Thymus (tissue), 11 donors: ENCODE results near the gene DHX9. TPM values are rescaled to one million over a fixed set of nuclear protein-coding genes. Genes with fewer than 3 reads are reported as not detected.

ENCODE experiments used
- DNase-seq, 9 donors: peaks; one replicate each; pipeline ENCODE4 v3.0.0-alpha.2; 2013; ENCODE audit warnings: low spot score in 9 of 9, low read depth in 6 of 9, missing footprints in 1 of 9
- H3K27ac ChIP-seq, 2 donors: one replicate each; pipeline ENCODE4 v1.5.1; 2013; ENCODE audit warnings: control low read depth in 1 of 2, low read depth in 1 of 2, low read length in 1 of 2, mild to moderate bottlenecking in 1 of 2, moderate library complexity in 1 of 2
- H3K27me3 ChIP-seq, 2 donors: one replicate each; pipeline ENCODE4 v1.5.1; 2013; ENCODE audit warnings: low read length in 1 of 2; ENCODE audit not compliant: control insufficient read depth in 2 of 2, insufficient read depth in 1 of 2
- H3K36me3 ChIP-seq, 2 donors: one replicate each; pipeline ENCODE4 v1.5.1; 2013; ENCODE audit warnings: low read length in 1 of 2, mild to moderate bottlenecking in 1 of 2, moderate library complexity in 1 of 2; ENCODE audit not compliant: control insufficient read depth in 2 of 2, insufficient read depth in 2 of 2
- H3K4me1 ChIP-seq, 2 donors: one replicate each; pipeline ENCODE4 v1.5.1; 2013; ENCODE audit warnings: low read length in 2 of 2; ENCODE audit not compliant: control insufficient read depth in 2 of 2, insufficient read depth in 2 of 2
- H3K4me3 ChIP-seq, 2 donors: one replicate each; pipeline ENCODE4 v1.5.1; 2013; ENCODE audit warnings: low read length in 2 of 2, control low read depth in 1 of 2, mild to moderate bottlenecking in 1 of 2
- H3K9me3 ChIP-seq, 2 donors: one replicate each; pipeline ENCODE4 v1.5.1; 2013; ENCODE audit warnings: low read length in 1 of 2, mild to moderate bottlenecking in 1 of 2; ENCODE audit not compliant: control insufficient read depth in 2 of 2, insufficient read depth in 1 of 2
- WGBS: extraction: QIAGEN DNeasy Blood & Tissue Kit; methylation state at CpG from one replicate; pipeline ENCODE4 v1.1.7; 2013; 5-methylcytosine and 5-hydroxymethylcytosine counted together
- polyA plus RNA-seq: library from polyadenylated mRNA; stranded (reverse); fragments of 200-250 nt; gene quantifications from one replicate; pipeline ENCODE4 v1.2.3, GENCODE V29; 2013
- total RNA-seq: library from RNA; stranded (reverse); fragments of 120-200 nt; gene quantifications from one replicate; pipeline ENCODE4 v1.2.4, GENCODE V29; 2013
- donor health status: healthy.

The DHX9 gene
- total and polyA plus RNA-seq, 2 donors: 108 to 214 TPM

DNA sequence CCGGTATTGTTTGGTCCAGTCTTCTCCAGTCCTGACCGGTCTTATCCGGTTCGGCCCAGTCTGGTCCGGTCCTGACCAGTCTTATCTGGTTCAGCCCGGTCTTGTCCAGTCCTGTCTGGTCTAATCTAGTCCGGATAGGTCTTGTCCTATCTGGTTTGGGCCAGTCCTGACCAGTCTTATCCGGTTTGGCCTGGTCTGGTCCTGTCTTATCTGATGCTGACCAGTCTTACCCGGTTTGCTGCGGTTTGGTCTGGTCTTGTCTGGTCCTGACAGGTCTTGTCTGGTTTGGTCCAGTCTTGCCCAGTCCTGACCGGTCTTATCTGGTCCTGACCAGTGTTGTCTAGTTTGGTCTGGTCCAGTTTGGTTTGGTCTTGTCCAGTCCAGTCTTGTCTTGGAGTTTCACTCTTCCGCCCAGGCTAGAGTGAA lies 30.1 kb downstream of the DHX9 start:
- Histone ChIP-seq H3K27ac (no peak overlapping the region), H3K9me3 (no peaks in the 10 kb centered on the region), H3K4me3 (no peak overlapping the region), H3K4me1 (no peaks in the 10 kb centered on the region), H3K36me3 (peaks cover 29 to 86% of the 10 kb centered on the region in 2 donors), H3K27me3 (no peaks in the 10 kb centered on the region)
- no peak for DNase-seq
- 98% methylated on average over 12 of the region's 12 CpGs for WGBS

DNA sequence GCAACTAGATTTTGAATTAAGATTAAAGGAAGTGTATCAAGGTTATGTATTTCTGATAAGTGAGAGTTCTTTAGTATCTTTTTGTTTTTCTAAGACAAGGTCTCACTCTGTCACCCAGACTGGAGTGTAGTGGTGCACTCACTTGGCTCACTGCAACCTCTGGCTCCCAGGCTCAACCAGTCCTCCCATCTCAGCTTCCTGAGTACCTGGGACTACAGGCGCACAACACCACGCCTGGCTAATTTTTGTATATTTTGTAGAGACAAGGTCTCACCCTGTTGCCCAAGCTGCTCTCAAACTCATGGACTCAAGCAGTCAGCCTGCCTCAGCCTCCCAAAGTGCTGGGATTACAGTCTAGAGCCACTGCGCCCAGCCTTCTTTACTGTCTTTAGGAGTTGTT lies 33.7 kb downstream of the DHX9 start:
- DNase-seq: no peak
- Histone ChIP-seq H3K9me3 (no peaks in the 10 kb centered on the region), H3K36me3 (peaks cover 37 to 89% of the 10 kb centered on the region in 2 donors), H3K27me3 (no peaks in the 10 kb centered on the region), H3K4me1 (no peaks in the 10 kb centered on the region), H3K27ac (no peak overlapping the region), H3K4me3 (no peak overlapping the region)
- 99% methylated on average over 3 of the region's 3 CpGs for WGBS

DNA sequence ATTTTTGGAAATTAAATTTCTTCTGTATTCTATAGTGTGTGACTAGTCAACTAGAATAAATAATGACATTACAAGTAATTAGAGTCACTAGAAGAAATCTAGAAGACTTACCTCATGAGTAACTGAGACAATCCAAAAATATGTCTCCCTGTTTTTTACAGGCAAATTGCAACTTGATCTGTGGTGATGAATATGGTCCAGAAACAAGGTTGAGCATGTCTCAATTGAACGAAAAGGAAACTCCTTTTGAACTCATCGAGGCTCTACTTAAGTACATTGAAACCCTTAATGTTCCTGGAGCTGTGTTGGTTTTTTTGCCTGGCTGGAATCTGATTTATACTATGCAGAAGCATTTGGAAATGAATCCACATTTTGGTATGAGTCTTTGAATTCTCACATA lies 36.7 kb downstream of the DHX9 start:
- WGBS: 91% methylated on average over 2 of the region's 2 CpGs
- Histone ChIP-seq H3K4me3 (no peak overlapping the region), H3K9me3 (no peaks in the 10 kb centered on the region), H3K4me1 (no peaks in the 10 kb centered on the region), H3K27ac (no peak overlapping the region), H3K36me3 (peaks cover 45 to 94% of the 10 kb centered on the region in 2 donors), H3K27me3 (no peaks in the 10 kb centered on the region)
- no peak for DNase-seq

DNA sequence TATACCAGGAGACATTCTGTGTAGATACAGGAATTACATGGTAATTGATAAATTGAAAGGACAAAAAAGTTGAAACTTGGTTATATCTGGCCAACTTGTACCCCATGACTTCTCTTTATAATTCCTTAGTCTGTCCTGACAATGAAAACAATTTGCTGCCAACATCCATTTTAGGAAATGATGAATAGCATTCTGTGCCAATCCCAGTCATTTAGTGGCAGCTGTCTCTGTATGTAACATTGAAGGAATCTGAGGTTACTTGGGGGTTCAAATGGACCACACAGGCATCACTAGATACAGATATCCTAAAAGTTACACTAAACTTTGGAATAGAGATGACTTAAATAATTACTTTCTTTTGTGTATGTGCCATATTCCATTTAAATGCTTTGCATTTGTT lies 38.2 kb downstream of the DHX9 start:
- no peaks in the 10 kb centered on the region for H3K27me3 ChIP-seq
- H3K9me3 ChIP-seq: no peaks in the 10 kb centered on the region
- H3K4me3 ChIP-seq: no peak overlapping the region
- H3K4me1 ChIP-seq: no peaks in the 10 kb centered on the region
- DNase-seq: no peak
- H3K27ac ChIP-seq: no peak overlapping the region
- peaks cover 50 to 96% of the 10 kb centered on the region in 2 donors for H3K36me3 ChIP-seq

DNA sequence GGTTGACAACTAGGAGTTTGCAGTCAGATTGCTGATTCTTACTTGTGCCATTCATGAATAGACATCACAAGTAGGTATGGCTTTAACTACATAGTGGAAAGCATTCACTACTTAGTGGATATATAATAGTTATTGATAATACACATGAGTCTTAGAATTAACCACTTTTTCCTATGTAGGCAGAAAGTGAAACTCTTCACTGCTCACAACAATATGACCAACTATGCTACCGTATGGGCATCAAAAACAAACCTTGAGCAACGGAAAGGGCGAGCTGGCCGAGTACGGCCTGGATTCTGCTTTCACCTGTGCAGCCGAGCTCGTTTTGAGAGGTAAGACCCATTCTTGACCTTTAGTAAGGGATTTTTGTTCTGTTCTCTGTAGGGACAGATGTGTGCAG lies 38.7 kb downstream of the DHX9 start:
- Histone ChIP-seq H3K9me3 (no peaks in the 10 kb centered on the region), H3K27me3 (no peaks in the 10 kb centered on the region), H3K36me3 (peaks cover 49 to 97% of the 10 kb centered on the region in 2 donors), H3K27ac (no peak overlapping the region), H3K4me3 (no peak overlapping the region), H3K4me1 (no peaks in the 10 kb centered on the region)
- WGBS: 99% methylated on average over 7 of the region's 7 CpGs
- no peak for DNase-seq

DNA sequence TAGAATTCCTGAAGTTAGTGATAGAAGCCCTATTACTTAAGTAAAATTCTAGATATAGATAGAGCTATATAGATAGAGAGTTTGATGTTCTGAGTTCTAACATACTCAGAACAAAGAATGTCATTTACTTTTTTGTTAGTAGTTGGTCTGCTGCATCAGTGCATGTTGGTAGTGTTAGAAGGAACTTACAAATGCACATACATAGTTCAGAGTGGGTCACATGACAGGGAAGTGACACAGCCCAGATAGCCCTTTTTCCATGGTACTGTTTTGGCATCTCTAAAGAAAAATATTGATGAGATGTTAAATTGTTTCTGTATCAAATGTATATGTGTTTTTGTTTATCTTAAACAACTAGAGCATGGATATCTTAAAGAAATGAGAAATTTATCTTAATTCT lies 45.7 kb downstream of the DHX9 start:
- DNase-seq: no peak
- Histone ChIP-seq H3K27ac (no peak overlapping the region), H3K4me3 (no peak overlapping the region), H3K4me1 (peaks cover 0 to 1% of the 10 kb centered on the region in 2 donors), H3K36me3 (peaks cover 44 to 91% of the 10 kb centered on the region in 2 donors), H3K9me3 (no peaks in the 10 kb centered on the region), H3K27me3 (no peaks in the 10 kb centered on the region)

DNA sequence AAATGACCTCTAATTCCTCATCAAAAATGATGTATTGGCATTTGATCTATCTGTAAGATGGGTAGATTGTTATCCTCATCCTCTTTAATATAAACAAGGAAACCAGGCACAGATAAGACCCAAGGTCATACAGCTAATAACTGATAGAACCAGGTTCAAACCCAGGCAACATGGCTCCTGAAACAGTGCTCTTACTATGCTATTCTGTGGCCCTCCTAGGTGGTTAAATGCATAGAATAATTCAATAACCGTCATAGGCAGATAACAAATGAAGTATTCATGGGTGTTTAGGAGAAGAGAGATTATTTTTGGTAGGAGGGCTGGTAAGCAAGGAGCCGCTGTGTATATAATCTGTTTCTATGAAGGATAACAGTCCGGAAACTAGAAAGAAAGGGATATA lies 46.4 kb downstream of the DHX9 start:
- WGBS: 99% methylated on average over 3 of the region's 3 CpGs
- Histone ChIP-seq H3K9me3 (no peaks in the 10 kb centered on the region), H3K4me3 (no peak overlapping the region), H3K36me3 (peaks cover 40 to 84% of the 10 kb centered on the region in 2 donors), H3K4me1 (peaks cover 0 to 5% of the 10 kb centered on the region in 2 donors), H3K27ac (no peak overlapping the region), H3K27me3 (no peaks in the 10 kb centered on the region)
- no peak for DNase-seq

DNA sequence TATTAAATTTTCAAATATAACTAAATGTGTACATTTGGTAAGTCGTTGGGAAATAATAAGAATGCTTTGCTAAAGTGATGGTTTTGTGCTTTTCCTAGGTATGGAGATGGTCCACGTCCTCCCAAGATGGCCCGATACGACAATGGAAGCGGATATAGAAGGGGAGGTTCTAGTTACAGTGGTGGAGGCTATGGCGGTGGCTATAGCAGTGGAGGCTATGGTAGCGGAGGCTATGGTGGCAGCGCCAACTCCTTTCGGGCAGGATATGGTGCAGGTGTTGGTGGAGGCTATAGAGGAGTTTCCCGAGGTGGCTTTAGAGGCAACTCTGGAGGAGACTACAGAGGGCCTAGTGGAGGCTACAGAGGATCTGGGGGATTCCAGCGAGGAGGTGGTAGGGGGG lies 47.8 kb downstream of the DHX9 start:
- Histone ChIP-seq H3K4me3 (no peak overlapping the region), H3K4me1 (peaks cover 0 to 5% of the 10 kb centered on the region in 2 donors), H3K27ac (no peak overlapping the region), H3K9me3 (no peaks in the 10 kb centered on the region), H3K27me3 (no peaks in the 10 kb centered on the region), H3K36me3 (peaks cover 33 to 71% of the 10 kb centered on the region in 2 donors)
- 98% methylated on average over 11 of the region's 11 CpGs for WGBS
- no peak for DNase-seq

DNA sequence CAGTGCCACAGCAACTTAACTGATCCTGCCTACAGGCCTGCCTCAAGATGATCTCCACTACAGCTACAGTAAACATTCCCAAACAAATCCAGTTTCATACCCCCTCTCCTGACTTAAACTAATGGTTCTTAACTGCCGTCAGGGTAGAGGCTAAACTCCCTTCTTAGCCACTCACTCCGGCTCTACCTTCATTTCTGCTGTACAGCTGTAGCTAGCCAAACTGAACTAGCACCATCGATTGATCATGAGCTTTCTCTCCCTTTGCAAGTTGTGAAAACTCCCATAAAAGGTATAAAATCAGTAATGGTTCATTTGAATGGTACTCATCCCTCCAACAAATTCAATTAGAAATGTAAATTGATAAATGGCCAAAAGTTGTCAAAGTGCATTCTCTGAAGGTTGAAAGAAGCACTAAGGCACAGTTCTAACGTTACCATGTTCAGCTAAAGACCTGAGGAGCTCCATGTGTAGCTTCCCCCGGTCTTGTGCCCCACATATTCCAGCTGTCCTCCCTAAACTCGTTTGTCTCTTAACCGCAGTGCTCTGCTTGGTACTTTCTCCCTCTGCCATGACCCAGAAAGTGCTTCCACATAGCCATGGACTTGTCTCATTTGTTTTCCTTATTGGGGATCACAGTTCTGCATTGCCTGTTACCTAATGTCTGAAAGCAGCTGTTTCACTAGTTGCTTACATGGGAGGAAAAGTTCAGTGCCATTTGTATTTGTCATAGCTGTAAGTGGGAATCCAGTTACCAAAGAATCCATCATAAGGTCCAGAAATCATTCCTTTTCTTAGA lies 49.8 kb downstream of the DHX9 start:
- no peak overlapping the region for H3K4me3 ChIP-seq
- DNase-seq: no peak
- no peaks in the 10 kb centered on the region for H3K27me3 ChIP-seq
- WGBS: 89% methylated on average over 7 of the region's 7 CpGs
- no peak overlapping the region for H3K27ac ChIP-seq
- peaks cover 0 to 5% of the 10 kb centered on the region in 2 donors for H3K4me1 ChIP-seq
- peaks cover 23 to 54% of the 10 kb centered on the region in 2 donors for H3K36me3 ChIP-seq
- no peaks in the 10 kb centered on the region for H3K9me3 ChIP-seq
